Hepatocyte (in vitro differentiated cells): ENCODE results near the gene IFNA5. TPM values are rescaled to one million over a fixed set of nuclear protein-coding genes. Genes with fewer than 3 reads are reported as not detected.
A peak's percentile ranks its signal among the peaks of the same experiment; 100 is the strongest.

Experiments
- DNase-seq: peaks from one replicate; pipeline ENCODE4 v3.0.0-alpha.2; 2016; ENCODE audit warnings: low spot score
- H2AFZ ChIP-seq: fragments of 200-600 bp; sonication (generic); 2 replicates; pipeline ENCODE4 v1.6.0; 2016; ENCODE audit warnings: antibody characterized with exemption, mild to moderate bottlenecking
- H3K27ac ChIP-seq: fragments of 200-600 bp; sonication (generic); 2 replicates; pipeline ENCODE4 v1.5.1; 2016; ENCODE audit warnings: mild to moderate bottlenecking
- H3K27me3 ChIP-seq: fragments of 200-600 bp; sonication (generic); 2 replicates; pipeline ENCODE4 v1.6.1; 2016
- H3K36me3 ChIP-seq: fragments of 200-600 bp; sonication (generic); replicated peaks from 2 replicates; pipeline ENCODE4 v1.5.1; 2016; ENCODE audit warnings: low read depth; ENCODE audit not compliant: insufficient read depth
- H3K4me1 ChIP-seq: fragments of 200-600 bp; sonication (generic); 2 replicates; pipeline ENCODE4 v1.5.1; 2016; ENCODE audit warnings: mild to moderate bottlenecking, moderate library complexity; ENCODE audit not compliant: insufficient read depth
- H3K4me2 ChIP-seq: fragments of 200-600 bp; sonication (generic); 2 replicates; pipeline ENCODE4 v1.6.0; 2016
- H3K4me3 ChIP-seq: fragments of 200-600 bp; sonication (generic); 2 replicates; pipeline ENCODE4 v1.5.1; 2016; ENCODE audit warnings: mild to moderate bottlenecking
- H3K79me2 ChIP-seq: fragments of 200-600 bp; sonication (generic); 2 replicates; pipeline ENCODE4 v1.6.0; 2017; ENCODE audit warnings: mild to moderate bottlenecking
- H3K9me2 ChIP-seq: fragments of 200-600 bp; sonication (generic); replicated peaks from 2 replicates; pipeline ENCODE4 v1.6.0; 2017; ENCODE audit warnings: mild to moderate bottlenecking; ENCODE audit not compliant: insufficient read depth
- H3K9me3 ChIP-seq: fragments of 200-600 bp; sonication (generic); 2 replicates; pipeline ENCODE4 v1.5.1; 2016; ENCODE audit warnings: low read depth, mild to moderate bottlenecking
- H4K20me1 ChIP-seq: fragments of 200-600 bp; sonication (generic); 2 replicates; pipeline ENCODE4 v1.6.0; 2016; ENCODE audit warnings: mild to moderate bottlenecking; ENCODE audit not compliant: insufficient read depth, poor library complexity, severe bottlenecking
- CTCF ChIP-seq: fragments of 200-600 bp; sonication (generic); IDR thresholded peaks from 2 replicates; pipeline ENCODE4 v1.5.1; 2016; ENCODE audit warnings: antibody characterized with exemption, mild to moderate bottlenecking; ENCODE audit not compliant: poor library complexity
- EZH2 ChIP-seq: fragments of 200-600 bp; sonication (generic); IDR thresholded peaks from 2 replicates; pipeline ENCODE4 v1.6.1; 2016; ENCODE audit warnings: antibody characterized with exemption, mild to moderate bottlenecking, borderline replicate concordance
- EZH2phosphoT487 ChIP-seq: fragments of 200-600 bp; sonication (generic); IDR thresholded peaks from one replicate; pipeline ENCODE4 v1.6.1; 2018; ENCODE audit warnings: antibody characterized with exemption, mild to moderate bottlenecking, low read depth, moderate library complexity; ENCODE audit not compliant: unreplicated experiment, severe bottlenecking
- WGBS: methylation state at CpG from one replicate; pipeline ENCODE4 v1.1.6; 2016; ENCODE audit warnings: low lambda C conversion rate; ENCODE audit errors: missing lambda C conversion rate; 5-methylcytosine and 5-hydroxymethylcytosine counted together
- polyA plus RNA-seq: library from polyadenylated mRNA; unstranded; fragments of >200 nt; fragmentation: Nextera tagmentation; extraction: Ambion mirVana; gene quantifications from 2 replicates; pipeline ENCODE4 v1.2.1, GENCODE V29; 2016
- total RNA-seq: library from RNA; depleted of rRNA; stranded (reverse); fragments of >200 nt; gene quantifications from 2 replicates; pipeline ENCODE4 v1.2.3, GENCODE V29; 2014

IFNA5 gene
- total and polyA plus RNA-seq, 2 experiments from 2014 or later: not detected

- Histone ChIP-seq H3K36me3 (no peaks in the 10 kb centered on the region), H4K20me1 (no peaks in the 10 kb centered on the region), H3K4me2 (no peak overlapping the region), H3K9me3 (no peaks in the 10 kb centered on the region), H3K27me3 (peaks cover 6% of the 10 kb centered on the region), H3K9me2 (no peaks in the 10 kb centered on the region), H3K79me2 (peaks cover under 1% of the 10 kb centered on the region), H3K4me1 (no peaks in the 10 kb centered on the region), H2AFZ (no peak overlapping the region), H3K4me3 (no peak overlapping the region), H3K27ac (no peak overlapping the region)
- WGBS: 89% methylated on average over 4 of the region's 4 CpGs
- DNase-seq: no peak
- TF ChIP-seq CTCF: no peak
- no peak for TF ChIP-seq EZH2phosphoT487
- no peak for TF ChIP-seq EZH2
Observed at GRCh38 chr9:21340735-21341134, 35.6 kb upstream of the IFNA5 start.

GRCh38 chr9:21336457-21336856 lies 31.3 kb upstream of the IFNA5 start:
- H3K27me3 ChIP-seq: peaks cover 6% of the 10 kb centered on the region
- DNase-seq: no peak
- no peak overlapping the region for H3K27ac ChIP-seq
- H3K9me3 ChIP-seq: no peaks in the 10 kb centered on the region
- H4K20me1 ChIP-seq: peaks cover 28% of the 10 kb centered on the region
- TF ChIP-seq CTCF (no peak), EZH2phosphoT487 (no peak), EZH2 (no peak)
- H2AFZ ChIP-seq: no peak overlapping the region
- peaks cover 26% of the 10 kb centered on the region for H3K4me1 ChIP-seq
- no peaks in the 10 kb centered on the region for H3K9me2 ChIP-seq
- H3K4me3 ChIP-seq: no peak overlapping the region
- H3K79me2 ChIP-seq: peaks cover 41% of the 10 kb centered on the region
- H3K36me3 ChIP-seq: no peaks in the 10 kb centered on the region
- H3K4me2 ChIP-seq: no peak overlapping the region

GRCh38 chr9:21334701-21335632 lies 29.9 kb upstream of the IFNA5 start, which contains the start of gene KLHL9:
KLHL9 (minus strand) TSS chr9:21335404; CDS start chr9:21334859, 545 bp downstream.
- WGBS: 2% methylated on average over 54 of the region's 55 CpGs

More at GRCh38 chr9:21334701-21335632, 29.9 kb upstream of the IFNA5 start, which contains the start of gene KLHL9:
- Histone ChIP-seq H3K4me2 (peak within 1 kb of the TSS; percentile 86), H3K27ac (peak within 1 kb of the TSS; percentile 100), H3K9me3 (no peaks in the 10 kb centered on the region), H3K79me2 (peaks cover 56% of the 10 kb centered on the region), H3K9me2 (no peaks in the 10 kb centered on the region), H3K4me3 (peak within 1 kb of the TSS; percentile 97), H4K20me1 (peaks cover 43% of the 10 kb centered on the region), H3K4me1 (peaks cover 33% of the 10 kb centered on the region), H2AFZ (peak within 1 kb of the TSS; percentile 98), H3K36me3 (no peaks in the 10 kb centered on the region), H3K27me3 (peaks cover 6% of the 10 kb centered on the region)
- no peak for TF ChIP-seq EZH2
- TF ChIP-seq EZH2phosphoT487: no peak
- no peak for TF ChIP-seq CTCF
- peak; percentile 97 for DNase-seq
